B cell (primary cell): ENCODE results near the gene SUOX. TPM values are rescaled to one million over a fixed set of nuclear protein-coding genes. Genes with fewer than 3 reads are reported as not detected.

ENCODE experiments used
- ATAC-seq: fragments of 200-7000 bp; cut with Tn5 transposase; one replicate; pipeline ENCODE4 v1.10.0; 2021; ENCODE audit warnings: low read depth, mild to moderate bottlenecking, moderate number of reproducible peaks, moderate library complexity
- CTCF ChIA-PET: fragments of 350-600 bp; sonication (Branson Sonifier 250); formaldehyde crosslinking; loops from one replicate; lab custom pipeline; 2021; ENCODE audit warnings: antibody characterized with exemption, inconsistent platforms; lab: Charles Lee
- POLR2A ChIA-PET: fragments of 350-600 bp; sonication (Branson Sonifier 250); formaldehyde crosslinking; loops from one replicate; lab custom pipeline; 2021; ENCODE audit warnings: antibody characterized with exemption; lab: Charles Lee
- DNase-seq: peaks from one replicate; pipeline ENCODE4 v3.0.0; 2013
- H2AFZ ChIP-seq: 2 replicates; pipeline ENCODE4 v1.6.1; 2012; ENCODE audit warnings: mild to moderate bottlenecking, low read depth, low read length; ENCODE audit not compliant: insufficient read depth, poor library complexity, severe bottlenecking
- H3K27ac ChIP-seq, 2 donors: 1 replicate in 1 of 2; 2 replicates in 1 of 2; pipeline ENCODE4 v1.5.1; 2012 to 2013; ENCODE audit warnings: low read length in 2 of 2, mild to moderate bottlenecking in 2 of 2, moderate library complexity in 1 of 2
- H3K27me3 ChIP-seq, 4 experiments: fragments of 200-600 bp in 1 of 4; sonication (generic) in 1 of 4; replicated peaks in 1 of 4; 1 replicate in 2 of 4; 2 replicates in 2 of 4; pipeline versions ENCODE4 v1.6.1 to v1.7.0; 2013 to 2016; ENCODE audit warnings: low read length in 3 of 4, mild to moderate bottlenecking in 2 of 4, mixed read lengths in 1 of 4, moderate library complexity in 1 of 4; ENCODE audit not compliant: insufficient read depth in 4 of 4, control insufficient read depth in 3 of 4; ENCODE audit errors: control extremely low read depth in 1 of 4
- H3K36me3 ChIP-seq, 2 experiments: replicated peaks in 1 of 2; 1 replicate in 1 of 2; 2 replicates in 1 of 2; pipeline versions ENCODE4 v1.6.1 to v1.7.1; 2013; ENCODE audit warnings: low read length in 1 of 2; ENCODE audit not compliant: insufficient read depth in 2 of 2, control insufficient read depth in 1 of 2; ENCODE audit errors: control extremely low read depth in 1 of 2, extremely low read depth in 1 of 2
- H3K4me1 ChIP-seq, 2 donors: fragments of 200-600 bp in 1 of 2; sonication (generic) in 1 of 2; 1 replicate in 1 of 2; 2 replicates in 1 of 2; pipeline versions ENCODE4 v1.5.1 to v1.6.1; 2013 to 2017; ENCODE audit warnings: low read length in 2 of 2; ENCODE audit not compliant: control insufficient read depth in 2 of 2, insufficient read depth in 2 of 2
- H3K4me2 ChIP-seq: replicated peaks from 2 replicates; pipeline ENCODE3; 2012; ENCODE audit warnings: mild to moderate bottlenecking, low read depth, low read length; ENCODE audit not compliant: poor library complexity, severe bottlenecking
- H3K4me3 ChIP-seq, 5 experiments: fragments of 200-600 bp in 1 of 5; sonication (generic) in 1 of 5; 1 replicate in 3 of 5; 2 replicates in 2 of 5; pipeline versions ENCODE4 v1.5.1 to v1.7.0; 2011 to 2016; ENCODE audit warnings: low read length in 4 of 5, mild to moderate bottlenecking in 4 of 5, low read depth in 2 of 5, control low read depth in 1 of 5, moderate library complexity in 1 of 5; ENCODE audit not compliant: insufficient read depth in 1 of 5; ENCODE audit errors: control extremely low read depth in 1 of 5, extremely low read depth in 1 of 5
- H3K79me2 ChIP-seq: fragments of 200-600 bp; sonication (generic); one replicate; pipeline ENCODE4 v1.6.0; 2016; ENCODE audit warnings: low read length; ENCODE audit not compliant: control insufficient read depth, insufficient read depth
- H3K9ac ChIP-seq: fragments of 200-600 bp; sonication (generic); 2 replicates; pipeline ENCODE4 v1.6.1; 2017; ENCODE audit warnings: mild to moderate bottlenecking, low read length, moderate library complexity
- H3K9me3 ChIP-seq, 3 donors: one replicate each; pipeline versions ENCODE4 v1.6.1 to v1.7.1; 2013; ENCODE audit warnings: low read length in 2 of 3; ENCODE audit not compliant: control insufficient read depth in 2 of 3, insufficient read depth in 1 of 3; ENCODE audit errors: control extremely low read depth in 1 of 3
- H4K20me1 ChIP-seq: 2 replicates; pipeline ENCODE4 v1.6.0; 2012; ENCODE audit warnings: mild to moderate bottlenecking, low read length; ENCODE audit not compliant: insufficient read depth, control insufficient read depth, poor library complexity, severe bottlenecking
- H3K27ac Mint-ChIP-seq: one replicate; pipeline ENCODE4 v1.8.0; 2021; ENCODE audit warnings: mixed read lengths
- H3K27me3 Mint-ChIP-seq: one replicate; pipeline ENCODE4 v1.8.0; 2021; ENCODE audit warnings: mixed read lengths
- H3K4me1 Mint-ChIP-seq: one replicate; pipeline ENCODE4 v1.8.0; 2021; ENCODE audit warnings: mixed read lengths
- H3K4me3 Mint-ChIP-seq: one replicate; pipeline ENCODE4 v1.8.0; 2021; ENCODE audit warnings: mixed read lengths
- H3K9me3 Mint-ChIP-seq: one replicate; pipeline ENCODE4 v1.8.0; 2022; ENCODE audit warnings: mixed read lengths; ENCODE audit not compliant: insufficient read depth
- EZH2 ChIP-seq: IDR thresholded peaks from 2 replicates; pipeline ENCODE4 v1.6.1; 2012; ENCODE audit warnings: borderline replicate concordance, low read depth, mild to moderate bottlenecking, moderate library complexity, low read length; ENCODE audit not compliant: insufficient read depth, poor library complexity, severe bottlenecking
- WGBS: methylation state at CpG from one replicate; pipeline ENCODE4 v1.1.5; 2013; ENCODE audit warnings: missing lambda C conversion rate; ENCODE audit not compliant: insufficient coverage; 5-methylcytosine and 5-hydroxymethylcytosine counted together
- intact Hi-C: fragments of 100-400 bp; cut with micrococcal nuclease; formaldehyde crosslinking; loops from one replicate; pipeline ENCODE4 v1.10.0; 2022
- polyA plus RNA-seq: library from polyadenylated mRNA; depleted of rRNA; stranded (reverse); fragments of >200 nt; gene quantifications from 2 replicates; pipeline ENCODE4 v1.2.3, GENCODE V29; 2012
- total RNA-seq, 2 donors: library from RNA; stranded (reverse); fragments of 120-200 nt in 1 of 2; gene quantifications; 1 replicate in 1 of 2; 2 replicates in 1 of 2; pipeline versions ENCODE4 v1.2.3 to v1.2.4, GENCODE V29; 2013 to 2022
- TF ChIP-seq, protein P1 (sequence below): fragments of 200-600 bp; IDR thresholded peaks from one replicate; pipeline ENCODE4 v1.8.0; 2022; ENCODE audit warnings: antibody characterized with exemption, mild to moderate bottlenecking

Gene SUOX
- total and polyA plus RNA-seq, 2 donors (not counting 1 experiment from before 2014, with no cell fraction given), result 3.1 to 7.5 TPM

DNA sequence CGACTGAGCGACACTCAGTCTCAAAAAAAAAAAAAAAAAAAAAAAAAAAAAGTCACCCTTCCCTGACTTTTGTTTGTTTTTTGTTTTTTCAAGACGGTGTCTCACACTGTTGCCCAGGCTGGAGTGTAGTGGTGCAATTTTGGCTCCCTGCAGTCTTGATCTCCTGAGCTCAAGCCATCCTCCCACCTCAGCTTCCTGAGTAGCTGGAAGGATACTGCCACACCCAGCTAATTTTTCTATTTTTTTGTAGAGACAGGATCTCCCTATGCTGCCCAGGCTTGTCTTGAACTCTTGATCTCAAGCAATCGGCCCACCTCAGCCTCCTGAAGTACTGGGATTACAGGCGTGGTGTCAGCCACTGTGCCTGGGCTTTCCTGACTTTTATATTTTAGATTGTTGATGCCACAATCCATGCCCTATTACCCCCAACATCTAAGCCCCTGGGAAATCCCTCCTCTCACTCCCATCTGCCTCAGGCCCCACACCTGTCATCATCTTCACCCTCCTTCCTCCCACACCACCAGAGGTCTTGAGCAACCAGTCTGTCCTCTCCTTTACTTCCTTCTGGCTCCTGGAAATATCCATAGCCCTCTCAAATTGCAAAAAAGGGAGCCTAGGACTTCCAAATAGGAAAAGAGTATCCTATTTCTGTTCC, 31.6 kb downstream of the SUOX start:
- TF ChIP-seq, protein P1, sequence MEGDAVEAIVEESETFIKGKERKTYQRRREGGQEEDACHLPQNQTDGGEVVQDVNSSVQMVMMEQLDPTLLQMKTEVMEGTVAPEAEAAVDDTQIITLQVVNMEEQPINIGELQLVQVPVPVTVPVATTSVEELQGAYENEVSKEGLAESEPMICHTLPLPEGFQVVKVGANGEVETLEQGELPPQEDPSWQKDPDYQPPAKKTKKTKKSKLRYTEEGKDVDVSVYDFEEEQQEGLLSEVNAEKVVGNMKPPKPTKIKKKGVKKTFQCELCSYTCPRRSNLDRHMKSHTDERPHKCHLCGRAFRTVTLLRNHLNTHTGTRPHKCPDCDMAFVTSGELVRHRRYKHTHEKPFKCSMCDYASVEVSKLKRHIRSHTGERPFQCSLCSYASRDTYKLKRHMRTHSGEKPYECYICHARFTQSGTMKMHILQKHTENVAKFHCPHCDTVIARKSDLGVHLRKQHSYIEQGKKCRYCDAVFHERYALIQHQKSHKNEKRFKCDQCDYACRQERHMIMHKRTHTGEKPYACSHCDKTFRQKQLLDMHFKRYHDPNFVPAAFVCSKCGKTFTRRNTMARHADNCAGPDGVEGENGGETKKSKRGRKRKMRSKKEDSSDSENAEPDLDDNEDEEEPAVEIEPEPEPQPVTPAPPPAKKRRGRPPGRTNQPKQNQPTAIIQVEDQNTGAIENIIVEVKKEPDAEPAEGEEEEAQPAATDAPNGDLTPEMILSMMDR, result no peak
- TF ChIP-seq EZH2, result no peak
- ATAC-seq (no peak), DNase-seq (no peak)
- Mint-ChIP-seq H3K9me3 (no peaks in the 10 kb centered on the region), H3K27ac (no peak overlapping the region), H3K4me1 (no peaks in the 10 kb centered on the region), H3K4me3 (no peak overlapping the region), H3K27me3 (no peaks in the 10 kb centered on the region)
- ChIA-PET POLR2A (interaction anchor here (0.7 kb wide), 1 partner anchor 126 kb away, joined by 5 read pairs; no protein-coding TSS in a partner anchor), CTCF (interaction anchor here (0.8 to 2.4 kb wide), 13 partner anchors 12 to 298 kb away, joined by 3 to 43 read pairs (median 4); partner anchors contain the start of genes ORMDL2, SARNP and SUOX)
- no peak overlapping the region for H3K4me2 ChIP-seq
- H3K4me3 ChIP-seq, result no peak overlapping the region
- H3K9ac ChIP-seq, result no peak overlapping the region
- H3K9me3 ChIP-seq, result no peaks in the 10 kb centered on the region
- H3K79me2 ChIP-seq, result no peaks in the 10 kb centered on the region
- intact Hi-C loops, result loop anchor here (1.0 kb wide), 2 partner anchors 32 to 289 kb away; no protein-coding TSS in a partner anchor
- WGBS, result 100% methylated on average over 1 of the region's 5 CpGs
- no peaks in the 10 kb centered on the region for H3K27me3 ChIP-seq
- H3K27ac ChIP-seq, result no peak overlapping the region
- H3K36me3 ChIP-seq, result no peaks in the 10 kb centered on the region
- H4K20me1 ChIP-seq, result no peaks in the 10 kb centered on the region
- H2AFZ ChIP-seq, result no peak overlapping the region
- H3K4me1 ChIP-seq, result no peaks in the 10 kb centered on the region

DNA sequence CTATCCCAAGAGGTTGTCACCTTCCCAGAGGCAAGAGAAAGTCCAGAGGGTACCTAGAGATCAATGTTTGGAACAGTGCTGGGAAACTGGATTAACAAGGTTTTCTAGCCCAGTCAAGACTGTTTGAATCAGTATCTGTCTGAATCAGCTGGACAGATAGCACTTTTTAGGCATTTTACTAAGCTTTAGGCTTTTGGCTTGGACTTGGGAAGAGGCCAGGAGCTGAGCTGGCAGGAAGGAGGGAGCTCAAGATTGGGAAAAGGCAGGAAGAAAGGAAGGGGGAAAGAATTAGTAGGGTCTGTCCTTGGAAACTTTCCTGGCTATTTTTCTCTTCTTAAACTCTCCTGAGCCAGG, 32.1 kb downstream of the SUOX start:
- Histone ChIP-seq H3K9me3 (no peaks in the 10 kb centered on the region), H3K9ac (no peak overlapping the region), H3K27ac (no peak overlapping the region), H3K27me3 (no peaks in the 10 kb centered on the region), H3K4me3 (no peak overlapping the region), H3K4me1 (no peaks in the 10 kb centered on the region), H2AFZ (no peak overlapping the region), H3K4me2 (no peak overlapping the region), H4K20me1 (no peaks in the 10 kb centered on the region), H3K79me2 (no peaks in the 10 kb centered on the region), H3K36me3 (no peaks in the 10 kb centered on the region)
- intact Hi-C loops, result loop anchor here (1.0 kb wide), 2 partner anchors 33 to 290 kb away; no protein-coding TSS in a partner anchor
- Mint-ChIP-seq H3K27ac (no peak overlapping the region), H3K27me3 (no peaks in the 10 kb centered on the region), H3K9me3 (no peaks in the 10 kb centered on the region), H3K4me1 (no peaks in the 10 kb centered on the region), H3K4me3 (no peak overlapping the region)
- CTCF ChIA-PET, result interaction anchor here (0.6 to 2.4 kb wide), 22 partner anchors 10 to 312 kb away, joined by 3 to 43 read pairs (median 4); partner anchors contain the start of genes ORMDL2, RAB5B, SARNP and SUOX
- DNase-seq (no peak), ATAC-seq (no peak)
- POLR2A ChIA-PET, result no interaction called here
- TF ChIP-seq, protein P1, result no peak
- TF ChIP-seq EZH2, result no peak
